Glutamatergic neuron (in vitro differentiated cells): ENCODE results near the gene TTLL10. TPM values are rescaled to one million over a fixed set of nuclear protein-coding genes. Genes with fewer than 3 reads are reported as not detected.

Experiments
- DNase-seq: peaks from one replicate; pipeline ENCODE4 v3.0.0; 2022
- H3K27ac Mint-ChIP-seq: one replicate; pipeline ENCODE4 v1.8.0; 2020; ENCODE audit warnings: mild to moderate bottlenecking, mixed read lengths, inconsistent platforms; ENCODE audit not compliant: unreplicated experiment
- H3K27me3 Mint-ChIP-seq: one replicate; pipeline ENCODE4 v1.8.0; 2020; ENCODE audit warnings: mild to moderate bottlenecking, moderate library complexity, mixed read lengths, inconsistent platforms; ENCODE audit not compliant: unreplicated experiment
- H3K36me3 Mint-ChIP-seq: one replicate; pipeline ENCODE4 v1.8.0; 2020; ENCODE audit warnings: mild to moderate bottlenecking, mixed read lengths, inconsistent platforms; ENCODE audit not compliant: unreplicated experiment
- H3K4me1 Mint-ChIP-seq: one replicate; pipeline ENCODE4 v1.8.0; 2020; ENCODE audit warnings: mild to moderate bottlenecking, low read depth, mixed read lengths, inconsistent platforms; ENCODE audit not compliant: unreplicated experiment
- H3K4me3 Mint-ChIP-seq: one replicate; pipeline ENCODE4 v1.8.0; 2020; ENCODE audit warnings: mild to moderate bottlenecking, mixed read lengths, inconsistent platforms; ENCODE audit not compliant: unreplicated experiment
- H3K9me3 Mint-ChIP-seq: one replicate; pipeline ENCODE4 v1.8.0; 2020; ENCODE audit warnings: mild to moderate bottlenecking, moderate library complexity, mixed read lengths, inconsistent platforms; ENCODE audit not compliant: unreplicated experiment
- total RNA-seq: library from RNA; stranded (reverse); fragmentation: NEBNext Ultra II Directional; extraction: Animal tissue kit (Norgen Biotek cat#: 25700); gene quantifications from one replicate; pipeline ENCODE4 v1.2.1, GENCODE V29; 2021; ENCODE audit not compliant: unreplicated experiment
- TF ChIP-seq, protein P1 (sequence below): fragments of 200-600 bp; sonication (generic); IDR thresholded peaks from one replicate; pipeline ENCODE4 v1.5.0; 2021; ENCODE audit not compliant: partially characterized antibody, unreplicated experiment

The TTLL10 gene
- total RNA-seq, 1 donor from 2014 or later = not detected

GRCh38 chr1:1183833-1184775 lies 10.4 kb downstream of the TTLL10 start:
- no peak overlapping the region for H3K27ac Mint-ChIP-seq
- no peaks in the 10 kb centered on the region for H3K36me3 Mint-ChIP-seq
- H3K27me3 Mint-ChIP-seq = peaks cover 5% of the 10 kb centered on the region
- TF ChIP-seq, protein P1, sequence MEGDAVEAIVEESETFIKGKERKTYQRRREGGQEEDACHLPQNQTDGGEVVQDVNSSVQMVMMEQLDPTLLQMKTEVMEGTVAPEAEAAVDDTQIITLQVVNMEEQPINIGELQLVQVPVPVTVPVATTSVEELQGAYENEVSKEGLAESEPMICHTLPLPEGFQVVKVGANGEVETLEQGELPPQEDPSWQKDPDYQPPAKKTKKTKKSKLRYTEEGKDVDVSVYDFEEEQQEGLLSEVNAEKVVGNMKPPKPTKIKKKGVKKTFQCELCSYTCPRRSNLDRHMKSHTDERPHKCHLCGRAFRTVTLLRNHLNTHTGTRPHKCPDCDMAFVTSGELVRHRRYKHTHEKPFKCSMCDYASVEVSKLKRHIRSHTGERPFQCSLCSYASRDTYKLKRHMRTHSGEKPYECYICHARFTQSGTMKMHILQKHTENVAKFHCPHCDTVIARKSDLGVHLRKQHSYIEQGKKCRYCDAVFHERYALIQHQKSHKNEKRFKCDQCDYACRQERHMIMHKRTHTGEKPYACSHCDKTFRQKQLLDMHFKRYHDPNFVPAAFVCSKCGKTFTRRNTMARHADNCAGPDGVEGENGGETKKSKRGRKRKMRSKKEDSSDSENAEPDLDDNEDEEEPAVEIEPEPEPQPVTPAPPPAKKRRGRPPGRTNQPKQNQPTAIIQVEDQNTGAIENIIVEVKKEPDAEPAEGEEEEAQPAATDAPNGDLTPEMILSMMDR = no peak
- no peaks in the 10 kb centered on the region for H3K4me1 Mint-ChIP-seq
- H3K9me3 Mint-ChIP-seq = peaks cover 4% of the 10 kb centered on the region
- no peak overlapping the region for H3K4me3 Mint-ChIP-seq
- DNase-seq = no peak

DNA sequence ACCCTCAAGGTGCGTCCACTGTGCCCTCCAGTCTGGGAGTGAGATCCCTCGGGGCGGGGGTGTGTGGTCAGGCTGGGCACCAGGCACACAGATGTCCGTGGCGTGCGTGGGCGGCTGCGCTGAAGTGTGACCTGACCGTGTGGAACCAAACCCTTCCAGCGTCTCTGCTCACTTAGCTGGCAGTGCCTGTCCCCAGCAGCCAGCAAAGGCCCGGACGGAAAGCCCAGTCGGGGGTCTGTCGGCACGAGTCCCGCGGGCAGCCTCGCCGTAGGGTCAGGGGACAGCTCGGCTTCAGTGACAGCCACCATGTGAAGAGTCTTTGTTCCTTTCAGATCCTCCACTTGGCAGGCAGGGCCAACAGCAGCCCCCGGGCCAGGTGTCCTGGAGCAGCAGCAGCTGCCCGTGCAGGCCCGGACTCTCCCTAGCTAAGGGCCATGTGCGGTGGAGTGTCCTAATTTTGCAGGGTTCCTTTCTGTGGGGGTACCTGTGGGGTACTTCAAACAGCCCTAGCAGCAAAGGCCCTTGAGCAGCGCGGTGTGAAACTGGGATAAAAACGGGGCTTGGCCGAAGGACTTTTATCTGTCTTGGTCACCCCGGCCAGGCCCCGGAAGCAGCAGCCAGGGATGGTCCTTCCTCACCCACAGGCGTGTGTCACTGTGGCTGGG lies 11.6 kb downstream of the TTLL10 start:
- no peaks in the 10 kb centered on the region for H3K36me3 Mint-ChIP-seq
- DNase-seq = peak; percentile 15
- peaks cover 4% of the 10 kb centered on the region for H3K9me3 Mint-ChIP-seq
- no peaks in the 10 kb centered on the region for H3K4me1 Mint-ChIP-seq
- no peak overlapping the region for H3K27ac Mint-ChIP-seq
- no peak overlapping the region for H3K4me3 Mint-ChIP-seq
- H3K27me3 Mint-ChIP-seq = peaks cover 5% of the 10 kb centered on the region
- TF ChIP-seq, protein P1 = no peak

DNA sequence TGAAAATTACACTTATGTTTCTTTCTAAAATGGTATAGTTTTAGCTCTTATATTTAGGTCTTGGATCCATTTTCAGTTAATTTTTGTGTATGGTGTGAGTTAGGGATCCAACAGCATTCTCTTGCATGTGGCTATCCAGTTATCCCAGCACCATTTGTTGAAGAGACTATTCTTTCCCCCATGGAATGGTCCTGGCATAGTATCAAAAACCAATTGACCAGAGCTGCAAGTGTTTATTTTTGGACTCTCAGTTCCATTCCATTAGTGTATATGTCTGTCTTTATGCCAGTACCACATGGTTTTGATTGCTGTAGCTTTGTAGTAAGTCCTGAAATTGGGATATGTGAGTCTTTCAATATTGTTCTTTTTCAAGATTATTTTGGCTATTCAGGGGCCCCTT lies 14.3 kb downstream of the TTLL10 start:
- Mint-ChIP-seq H3K27me3 (peaks cover 3% of the 10 kb centered on the region), H3K9me3 (peaks cover 9% of the 10 kb centered on the region)
- TF ChIP-seq, protein P1 = no peak

GRCh38 chr1:1189111-1189510 lies 15.4 kb downstream of the TTLL10 start:
- H3K36me3 Mint-ChIP-seq = peaks cover 6% of the 10 kb centered on the region
- H3K4me3 Mint-ChIP-seq = no peak overlapping the region
- no peak for DNase-seq
- TF ChIP-seq, protein P1 = no peak
- H3K27ac Mint-ChIP-seq = no peak overlapping the region
- H3K4me1 Mint-ChIP-seq = no peaks in the 10 kb centered on the region
- H3K27me3 Mint-ChIP-seq = no peaks in the 10 kb centered on the region
- H3K9me3 Mint-ChIP-seq = peaks cover 9% of the 10 kb centered on the region

More for the DNA sequence above, 14.3 kb downstream of the TTLL10 start:
- Mint-ChIP-seq H3K27ac (no peak overlapping the region), H3K4me3 (no peak overlapping the region), H3K4me1 (no peaks in the 10 kb centered on the region), H3K36me3 (peaks cover 6% of the 10 kb centered on the region)
- no peak for DNase-seq

- H3K36me3 Mint-ChIP-seq = peaks cover 14% of the 10 kb centered on the region
- no peak for DNase-seq
- peaks cover 11% of the 10 kb centered on the region for H3K9me3 Mint-ChIP-seq
- H3K4me1 Mint-ChIP-seq = no peaks in the 10 kb centered on the region
- no peak overlapping the region for H3K4me3 Mint-ChIP-seq
- peaks cover 5% of the 10 kb centered on the region for H3K27me3 Mint-ChIP-seq
- TF ChIP-seq, protein P1 = no peak
- no peak overlapping the region for H3K27ac Mint-ChIP-seq
These were observed 18.1 kb downstream of the TTLL10 start for GRCh38 chr1:1191734-1192133.
